Lung (tissue), 12 donors: ENCODE data around the gene KRTAP4-11. TPM values are rescaled to one million over a fixed set of nuclear protein-coding genes. Genes with fewer than 3 reads are reported as not detected.
"Not testable (repeated sequence)": the region's sequence is repeated elsewhere in the genome, so short reads cannot be mapped to it uniquely, and the experiment has no call there.

Experiments used
- ATAC-seq: fragments of 200-7000 bp; cut with Tn5 transposase; one replicate; pipeline ENCODE4 v1.9.1; 2020; ENCODE audit warnings: moderate number of reproducible peaks; ENCODE audit not compliant: insufficient read depth, low FRiP score
- DNase-seq, 3 donors: peaks; one replicate each; pipeline ENCODE4 v3.0.0-alpha.2; 2013 to 2017
- H3K27ac ChIP-seq, 2 donors: one replicate each; pipeline ENCODE4 v1.5.1; 2013; ENCODE audit warnings: mild to moderate bottlenecking in 2 of 2, moderate library complexity in 2 of 2, control low read depth in 1 of 2, inconsistent platforms in 1 of 2, low read depth in 1 of 2, low read length in 1 of 2
- H3K27me3 ChIP-seq, 3 donors: one replicate each; pipeline ENCODE4 v1.5.1; 2013; ENCODE audit warnings: low read length in 2 of 3; ENCODE audit not compliant: control insufficient read depth in 3 of 3, insufficient read depth in 3 of 3
- H3K36me3 ChIP-seq, 4 donors: one replicate each; pipeline ENCODE4 v1.5.1; 2013; ENCODE audit warnings: low read length in 4 of 4, mild to moderate bottlenecking in 1 of 4, moderate library complexity in 1 of 4; ENCODE audit not compliant: control insufficient read depth in 4 of 4, insufficient read depth in 4 of 4
- H3K4me1 ChIP-seq, 5 donors: one replicate each; pipeline ENCODE4 v1.5.1; 2013; ENCODE audit warnings: low read length in 5 of 5, mild to moderate bottlenecking in 2 of 5, moderate library complexity in 1 of 5; ENCODE audit not compliant: control insufficient read depth in 5 of 5, insufficient read depth in 5 of 5
- H3K4me3 ChIP-seq: one replicate; pipeline ENCODE4 v1.5.1; 2013; ENCODE audit warnings: mild to moderate bottlenecking, control low read depth, moderate library complexity
- H3K9ac ChIP-seq, 2 donors: one replicate each; pipeline ENCODE4 v1.5.1; 2013; ENCODE audit warnings: low read length in 2 of 2, control low read depth in 1 of 2; ENCODE audit not compliant: insufficient read depth in 1 of 2
- H3K9me3 ChIP-seq, 4 donors: one replicate each; pipeline ENCODE4 v1.5.1; 2013; ENCODE audit warnings: low read length in 3 of 4, mild to moderate bottlenecking in 1 of 4, moderate library complexity in 1 of 4; ENCODE audit not compliant: control insufficient read depth in 4 of 4, insufficient read depth in 3 of 4
- WGBS, 2 donors: extraction: QIAGEN DNeasy Blood & Tissue Kit; methylation state at CpG; one replicate each; pipeline ENCODE4 v1.1.7; 2013; 5-methylcytosine and 5-hydroxymethylcytosine counted together
- polyA plus RNA-seq, 2 donors: library from polyadenylated mRNA; stranded (reverse); fragments of 200-250 nt; gene quantifications; one replicate each; pipeline ENCODE4 v1.2.1, GENCODE V29; 2013
- total RNA-seq, 2 donors: library from RNA; depleted of rRNA in 1 of 2; stranded (reverse); fragments of >200 nt in 1 of 2; gene quantifications; one replicate each; pipeline ENCODE4 v1.2.1, GENCODE V29; 2014 to 2021
- TF ChIP-seq, protein P1 (sequence below): IDR thresholded peaks from 2 replicates; pipeline ENCODE4 v1.5.1; 2012; ENCODE audit warnings: mild to moderate bottlenecking; ENCODE audit errors: control extremely low read depth, extremely low read depth
- donor health status: control.
- donor health status: control.
- donor health status: Bipolar disorder and iron deficiency.
- donor health status: healthy.
- donor health status: DM: yes; HTN: yes; CAD: no.

The KRTAP4-11 gene
- total and polyA plus RNA-seq, 4 donors: 0.34 TPM; not detected in 3

DNA sequence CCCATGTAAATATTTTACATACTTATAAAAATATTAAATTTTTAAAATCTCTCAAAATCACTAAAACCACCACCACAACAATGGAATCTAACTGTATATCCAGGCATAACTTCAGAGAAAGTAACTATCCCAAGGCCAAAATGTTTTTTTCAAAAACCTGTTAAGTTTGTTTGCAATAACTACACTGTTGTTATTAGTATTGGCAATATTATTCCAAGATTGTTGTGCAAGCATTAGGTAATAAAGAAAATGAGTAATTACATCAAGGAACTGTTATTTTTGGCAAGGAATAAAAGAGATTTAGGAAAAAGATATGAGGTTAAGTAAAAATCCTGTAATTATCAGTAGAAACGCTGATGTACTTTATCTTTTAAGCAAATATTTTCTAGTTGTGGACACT is 9.2 kb upstream of the KRTAP4-11 start:
- Histone ChIP-seq H3K9ac (no peak overlapping the region), H3K27me3 (no peaks in the 10 kb centered on the region), H3K27ac (no peak overlapping the region), H3K4me3 (no peak overlapping the region), H3K9me3 (peaks cover 0 to under 1% (median 0%) of the 10 kb centered on the region in 4 donors), H3K4me1 (no peaks in the 10 kb centered on the region), H3K36me3 (no peaks in the 10 kb centered on the region)
- WGBS, 2 donors: 67 to 83% methylated on average over 1 of the region's 1 CpG
- no peak for ATAC-seq
- DNase-seq: no peak
- TF ChIP-seq, protein P1, sequence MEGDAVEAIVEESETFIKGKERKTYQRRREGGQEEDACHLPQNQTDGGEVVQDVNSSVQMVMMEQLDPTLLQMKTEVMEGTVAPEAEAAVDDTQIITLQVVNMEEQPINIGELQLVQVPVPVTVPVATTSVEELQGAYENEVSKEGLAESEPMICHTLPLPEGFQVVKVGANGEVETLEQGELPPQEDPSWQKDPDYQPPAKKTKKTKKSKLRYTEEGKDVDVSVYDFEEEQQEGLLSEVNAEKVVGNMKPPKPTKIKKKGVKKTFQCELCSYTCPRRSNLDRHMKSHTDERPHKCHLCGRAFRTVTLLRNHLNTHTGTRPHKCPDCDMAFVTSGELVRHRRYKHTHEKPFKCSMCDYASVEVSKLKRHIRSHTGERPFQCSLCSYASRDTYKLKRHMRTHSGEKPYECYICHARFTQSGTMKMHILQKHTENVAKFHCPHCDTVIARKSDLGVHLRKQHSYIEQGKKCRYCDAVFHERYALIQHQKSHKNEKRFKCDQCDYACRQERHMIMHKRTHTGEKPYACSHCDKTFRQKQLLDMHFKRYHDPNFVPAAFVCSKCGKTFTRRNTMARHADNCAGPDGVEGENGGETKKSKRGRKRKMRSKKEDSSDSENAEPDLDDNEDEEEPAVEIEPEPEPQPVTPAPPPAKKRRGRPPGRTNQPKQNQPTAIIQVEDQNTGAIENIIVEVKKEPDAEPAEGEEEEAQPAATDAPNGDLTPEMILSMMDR: no peak

DNA sequence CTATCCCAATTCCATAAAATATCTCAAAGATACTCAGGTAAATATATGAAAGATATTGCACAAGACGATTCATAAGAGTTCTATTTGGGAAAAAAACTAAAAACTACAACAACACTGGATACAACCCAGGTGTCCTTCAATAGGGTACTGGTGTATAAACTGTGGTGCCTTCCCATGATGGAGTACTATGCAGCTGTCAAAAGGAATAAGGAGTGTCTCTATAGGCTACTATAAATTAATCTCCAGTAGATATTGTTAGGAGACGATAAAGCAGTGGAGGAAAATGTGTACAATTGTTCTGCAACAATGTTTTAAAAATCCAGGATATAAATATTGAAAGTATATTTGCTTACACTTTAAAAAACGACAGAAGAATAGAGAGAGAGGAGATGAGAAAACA is 8.2 kb upstream of the KRTAP4-11 start:
- no peak overlapping the region for H3K4me3 ChIP-seq
- H3K9me3 ChIP-seq: peaks cover 0 to 3% (median 0%) of the 10 kb centered on the region in 4 donors
- no peaks in the 10 kb centered on the region for H3K27me3 ChIP-seq
- no peak for ATAC-seq
- no peaks in the 10 kb centered on the region for H3K36me3 ChIP-seq
- no peak overlapping the region for H3K27ac ChIP-seq
- H3K4me1 ChIP-seq: no peaks in the 10 kb centered on the region
- TF ChIP-seq, protein P1: no peak
- no peak overlapping the region for H3K9ac ChIP-seq
- DNase-seq: no peak
- WGBS, 2 donors: 81 to 89% methylated on average over 3 of the region's 3 CpGs

DNA sequence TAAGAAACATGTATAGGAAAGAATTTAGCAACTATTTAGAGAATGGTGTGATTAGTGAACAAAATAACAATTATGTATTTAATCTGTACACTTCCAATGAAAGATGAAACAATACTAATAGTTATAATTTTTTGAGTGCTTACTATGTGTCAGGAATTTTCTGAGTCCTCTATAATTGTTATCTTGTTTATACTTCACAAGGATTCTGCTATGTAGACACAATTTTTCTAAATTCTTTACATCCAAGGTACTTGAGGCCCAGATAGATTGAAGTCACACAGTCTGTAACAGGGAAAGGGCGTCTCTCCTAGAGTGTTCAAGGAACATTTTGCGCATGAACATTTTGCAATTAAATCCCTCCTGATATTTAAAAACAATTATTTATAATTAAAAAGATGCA is 6.9 kb upstream of the KRTAP4-11 start:
- no peaks in the 10 kb centered on the region for H3K27me3 ChIP-seq
- DNase-seq (no peak), ATAC-seq (no peak)
- no peaks in the 10 kb centered on the region for H3K36me3 ChIP-seq
- 73 to 99% methylated on average over 2 of the region's 2 CpGs for WGBS, 2 donors
- H3K4me3 ChIP-seq: no peak overlapping the region
- peaks cover 0 to 3% (median 0%) of the 10 kb centered on the region in 4 donors for H3K9me3 ChIP-seq
- TF ChIP-seq, protein P1: no peak
- H3K9ac ChIP-seq: no peak overlapping the region
- H3K27ac ChIP-seq: no peak overlapping the region
- H3K4me1 ChIP-seq: no peaks in the 10 kb centered on the region

DNA sequence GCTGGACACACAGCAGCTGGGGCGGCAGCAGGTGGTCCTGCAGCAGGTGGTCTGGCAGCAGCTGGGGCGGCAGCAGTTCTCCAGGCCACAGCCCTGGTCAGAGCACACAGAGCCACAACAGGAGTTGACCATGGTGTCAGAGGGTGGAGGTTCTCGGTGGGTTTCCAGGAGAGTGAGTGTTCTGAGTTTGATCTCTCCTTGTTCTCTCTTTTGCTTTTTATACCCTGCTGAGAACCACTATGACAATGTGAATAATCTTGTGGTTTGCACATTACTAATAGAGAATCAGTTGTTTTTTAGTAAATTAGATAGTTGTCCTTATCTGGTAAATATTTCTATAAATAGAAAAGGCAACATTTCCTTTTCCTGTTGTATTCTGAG is 5.8 kb upstream of the KRTAP4-11 start, which contains the start of gene KRTAP4-12:
Gene KRTAP4-12, minus strand, starts transcription at position 192 of the 381 bp plus-strand sequence. Its CDS starts 60 bp downstream, at position 132.
- not testable (repeated sequence) for H3K4me3 ChIP-seq, H3K27ac ChIP-seq, ATAC-seq, H3K27me3 ChIP-seq, DNase-seq, H3K9ac ChIP-seq, H3K36me3 ChIP-seq, H3K4me1 ChIP-seq, H3K9me3 ChIP-seq
- WGBS, 2 donors: 81% methylated on average over 3 of the region's 3 CpGs

DNA sequence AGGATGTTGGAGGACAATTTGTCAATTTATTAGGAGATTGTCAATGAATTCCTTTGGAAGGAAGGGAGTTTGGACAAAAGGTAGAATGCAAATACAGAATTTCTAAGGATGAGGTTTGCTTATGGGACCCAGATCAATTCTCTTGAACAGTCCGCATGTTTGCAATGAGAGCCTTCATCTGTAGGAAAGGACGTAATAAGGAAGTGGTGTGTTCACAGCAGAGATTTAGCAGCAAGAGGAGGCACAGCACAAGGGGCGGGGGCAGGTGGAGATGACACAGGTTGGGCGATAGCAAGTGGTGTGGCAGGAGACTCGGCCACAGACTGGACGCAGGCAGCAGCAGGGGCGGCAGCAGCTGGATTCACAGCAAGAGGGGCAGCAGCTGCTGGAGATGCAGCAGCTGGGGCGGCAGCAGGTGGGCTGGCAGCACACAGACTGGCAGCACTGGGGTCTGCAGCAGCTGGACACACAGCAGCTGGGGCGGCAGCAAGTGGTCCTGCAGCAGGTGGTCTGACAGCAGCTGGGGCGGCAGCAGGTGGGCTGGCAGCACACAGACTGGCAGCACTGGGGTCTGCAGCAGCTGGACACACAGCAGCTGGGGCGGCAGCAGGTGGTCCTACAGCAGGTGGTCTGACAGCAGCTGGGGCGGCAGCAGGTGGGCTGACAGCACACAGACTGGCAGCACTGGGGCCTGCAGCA is 5.3 kb upstream of the KRTAP4-11 start:
- not testable (repeated sequence) for H3K36me3 ChIP-seq, H3K27me3 ChIP-seq, DNase-seq, H3K27ac ChIP-seq, H3K9ac ChIP-seq, ATAC-seq, H3K4me3 ChIP-seq, H3K9me3 ChIP-seq, H3K4me1 ChIP-seq
- 87 to 88% methylated on average over 12 of the region's 12 CpGs for WGBS, 2 donors
